GM21381 (cell line): Measurements from ENCODE around the gene IDE.

Experiments used
- ATAC-seq: cut with Tn5 transposase; IDR thresholded peaks from one replicate; pipeline ENCODE4 v1.9.1; 2021; ENCODE audit warnings: mild to moderate bottlenecking, moderate library complexity; ENCODE audit not compliant: unreplicated experiment

Gene IDE

DNA sequence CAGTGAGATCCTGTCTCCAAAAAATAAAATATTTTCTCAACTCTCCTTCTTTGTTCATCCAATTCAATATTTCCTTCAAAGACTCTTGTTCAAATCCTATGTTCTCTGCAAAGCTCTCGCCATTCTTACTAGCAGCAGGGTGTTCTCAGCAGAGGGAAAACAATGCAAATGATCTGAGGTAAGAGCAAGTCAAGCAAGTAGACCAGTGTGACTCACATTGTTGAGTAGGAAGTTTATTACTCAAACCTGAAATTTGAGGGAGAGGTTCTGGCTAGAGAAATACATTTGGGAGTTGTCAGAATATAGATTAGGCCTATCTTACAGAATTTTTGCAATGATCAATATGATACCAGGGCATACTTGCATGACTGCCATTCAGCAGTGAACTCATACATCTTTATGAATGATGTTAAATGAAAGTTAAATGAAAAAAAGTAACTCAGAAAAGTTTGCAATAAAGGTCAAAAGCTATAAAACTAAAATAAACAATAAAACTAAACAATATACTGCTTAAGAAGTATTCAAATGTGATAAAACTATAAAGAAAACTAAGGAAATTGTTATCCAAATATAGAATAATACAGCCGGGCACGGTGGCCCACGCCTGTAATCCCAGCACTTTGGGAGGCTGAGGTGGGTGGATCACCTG is 5.8 kb downstream of the IDE start:
- ATAC-seq, result peak; percentile 56

DNA sequence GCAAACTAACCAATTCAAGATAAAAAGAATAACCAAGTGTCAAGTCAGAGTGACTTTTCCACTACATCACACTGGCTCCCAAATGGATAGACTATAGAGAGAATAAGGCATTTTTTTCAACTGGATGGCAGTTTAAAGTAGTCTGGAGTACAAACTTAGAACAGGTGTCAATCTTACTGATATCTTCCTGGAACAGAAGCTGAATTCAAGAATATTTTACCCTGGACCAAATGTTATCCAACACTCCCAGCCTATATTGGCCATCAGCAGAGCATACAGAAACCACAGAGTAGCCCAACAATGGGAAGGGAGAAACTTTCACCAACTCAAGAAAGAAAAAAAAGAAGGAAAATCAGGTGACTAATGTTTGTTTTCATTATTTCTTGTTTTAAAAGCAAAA is 11.5 kb downstream of the IDE start:
- no peak for ATAC-seq

DNA sequence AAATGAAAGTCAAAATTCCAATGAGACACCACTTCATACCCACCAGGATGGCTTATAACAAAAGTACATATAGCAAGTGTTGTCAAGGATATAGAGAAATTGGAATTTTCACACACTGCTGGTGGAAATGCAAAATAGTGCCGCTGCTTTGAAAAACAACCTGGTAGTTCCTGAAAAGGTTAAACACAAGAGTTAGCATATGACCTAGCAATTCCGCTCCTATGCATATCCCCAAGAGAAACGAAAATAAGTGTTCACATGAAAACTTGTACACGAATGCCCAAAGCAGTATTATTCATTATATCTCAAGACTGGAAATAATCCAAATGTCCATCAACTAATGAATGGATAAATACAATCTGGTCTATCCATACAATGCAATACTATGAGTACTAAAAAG is 14.8 kb downstream of the IDE start:
- ATAC-seq, result no peak

DNA sequence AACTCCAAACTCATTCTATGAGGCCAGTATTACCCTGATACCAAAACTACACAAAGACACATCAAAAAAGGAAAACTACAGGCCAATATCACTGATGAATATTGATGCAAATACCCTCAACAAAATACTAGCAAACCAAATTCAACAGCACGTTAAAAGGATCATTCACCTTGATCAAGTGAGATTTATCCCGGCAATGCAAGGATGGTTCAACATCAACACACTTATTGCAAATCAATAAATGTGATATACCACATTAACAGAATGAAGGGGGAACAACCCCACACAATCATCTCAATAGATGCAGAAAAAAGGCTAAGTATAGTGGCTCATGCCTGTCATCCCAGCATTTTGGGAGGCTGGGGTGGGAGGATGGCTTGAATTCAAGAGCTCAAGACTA is 19.9 kb downstream of the IDE start:
- no peak for ATAC-seq

DNA sequence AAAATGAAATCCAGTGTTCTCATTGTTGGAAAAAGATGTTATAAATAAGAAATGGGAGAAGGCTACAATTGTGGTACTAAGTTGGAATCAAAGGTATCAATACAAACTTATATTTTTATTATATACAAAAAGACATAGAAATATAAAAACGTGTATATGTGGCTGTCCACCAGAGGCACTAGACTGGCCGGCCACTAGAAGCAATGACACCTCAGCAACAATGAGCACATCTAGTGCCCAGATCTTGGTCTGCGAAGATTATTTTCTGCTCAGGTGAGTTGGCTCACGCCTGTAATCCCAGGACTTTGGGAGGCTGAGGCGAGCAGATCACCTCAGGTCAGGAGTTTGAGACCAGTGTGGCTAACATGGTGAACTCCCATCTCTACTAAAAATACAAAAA is 21.6 kb downstream of the IDE start:
- ATAC-seq, result no peak

DNA sequence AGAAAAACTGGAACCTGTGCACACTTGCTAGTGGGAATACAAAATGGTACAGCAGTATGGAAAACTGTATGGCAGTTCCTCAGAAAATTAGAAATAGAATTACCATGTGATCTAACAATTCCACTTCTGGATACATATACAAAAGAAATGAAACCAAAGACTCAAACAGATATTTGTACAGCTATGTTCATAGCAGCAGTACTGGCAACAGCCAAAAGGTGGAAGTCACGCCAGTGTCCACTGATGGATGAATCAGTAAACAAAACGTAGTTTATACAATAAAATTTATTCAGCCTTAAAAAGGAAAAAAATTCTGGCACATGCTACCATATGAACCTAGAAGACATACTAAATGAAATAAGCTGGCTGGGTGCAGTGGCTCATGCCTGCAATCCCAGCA is 23.0 kb downstream of the IDE start:
- ATAC-seq, result no peak

DNA sequence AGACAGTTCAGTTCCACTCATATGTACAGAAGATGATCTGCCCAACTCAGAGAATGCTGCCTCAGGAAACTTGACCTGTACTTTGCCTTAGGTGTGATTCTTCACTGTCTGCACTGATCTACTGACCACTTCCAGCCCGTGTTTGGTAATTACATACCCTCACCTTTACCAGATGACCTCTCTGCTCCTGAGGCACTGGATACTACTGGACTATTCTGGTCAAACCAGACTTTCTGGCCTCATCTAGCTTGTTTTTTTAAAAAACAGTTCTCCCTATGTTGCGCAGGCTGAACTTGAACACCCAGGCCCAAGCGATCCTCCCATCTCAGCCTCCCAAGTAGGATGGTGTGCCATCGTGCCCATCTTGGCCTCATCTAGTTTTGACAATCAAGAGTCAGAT is 26.2 kb downstream of the IDE start:
- no peak for ATAC-seq

DNA sequence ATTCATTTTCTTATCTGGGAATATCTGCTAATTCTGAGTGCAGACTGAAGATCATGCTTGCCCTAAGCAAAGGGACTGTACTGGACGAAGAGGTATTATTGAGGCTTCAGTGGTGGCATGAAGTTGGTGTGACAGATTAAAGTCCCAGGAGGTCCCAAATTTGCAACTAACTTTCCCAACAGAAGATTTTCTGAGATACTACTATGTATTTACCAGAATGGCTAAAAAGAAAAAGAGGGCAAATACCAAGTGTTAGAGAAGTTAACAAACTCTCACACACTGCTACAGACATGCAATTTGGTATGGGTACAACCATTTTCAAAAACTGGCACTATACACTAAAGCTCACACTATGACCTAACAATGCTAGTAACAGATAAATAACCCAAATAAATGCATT is 28.3 kb downstream of the IDE start:
- ATAC-seq, result no peak

DNA sequence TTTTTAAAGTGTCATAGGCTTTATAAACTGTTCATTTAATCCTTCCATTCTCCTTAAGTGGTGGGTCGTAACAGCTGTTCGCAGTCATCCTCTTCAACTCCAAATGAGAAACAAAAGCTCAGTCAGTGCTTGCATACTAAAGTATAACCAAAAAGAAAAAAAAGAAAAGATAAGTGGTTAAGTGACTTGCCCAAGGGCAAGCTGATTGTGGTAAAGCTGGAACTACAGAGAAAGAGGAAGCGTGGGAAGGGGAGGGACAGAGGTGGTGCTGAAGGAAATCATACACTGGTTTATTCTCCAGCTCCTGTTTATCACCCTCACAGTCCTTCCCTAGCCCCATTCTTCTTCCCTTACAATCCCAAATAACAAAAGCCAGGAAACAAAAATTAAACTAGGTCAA is 29.6 kb downstream of the IDE start:
- ATAC-seq, result no peak

DNA sequence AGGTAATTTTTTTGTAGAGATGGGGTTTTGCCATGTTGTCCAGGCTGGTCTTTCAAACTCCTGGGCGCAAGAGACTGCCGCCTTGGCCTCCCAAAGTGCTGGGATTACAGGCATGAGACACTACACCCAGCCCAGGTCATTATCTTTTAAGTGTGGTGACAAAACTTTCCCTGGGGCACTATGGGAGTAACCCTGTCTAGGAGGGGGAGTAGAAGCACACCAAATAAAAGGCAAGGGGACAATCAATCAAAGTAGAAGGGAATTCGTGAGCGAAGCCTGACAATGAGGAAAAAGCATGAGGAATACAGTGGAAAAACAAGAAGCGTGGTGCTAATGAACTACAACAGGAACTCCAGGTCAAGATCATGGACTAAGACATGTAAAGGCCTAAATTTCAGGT is 31.4 kb downstream of the IDE start:
- ATAC-seq, result no peak

DNA sequence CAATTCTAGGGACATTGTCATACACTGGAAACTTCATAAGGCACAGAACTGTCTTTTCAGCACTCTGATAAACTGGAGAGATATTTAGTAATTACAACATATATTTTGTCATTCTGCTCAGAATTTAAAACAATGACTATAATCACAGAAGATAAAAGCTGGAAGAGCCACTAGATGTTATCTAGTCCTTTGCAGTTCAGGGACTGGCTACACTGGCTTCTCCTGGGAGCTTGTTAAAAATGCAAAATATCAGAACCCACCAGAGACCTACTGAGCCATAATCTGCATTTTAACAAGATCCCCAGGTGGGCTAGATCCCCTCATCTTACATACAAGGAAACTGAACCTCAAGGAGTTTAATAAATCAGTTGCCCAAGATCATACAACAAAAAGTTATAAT is 32.3 kb downstream of the IDE start:
- no peak for ATAC-seq

DNA sequence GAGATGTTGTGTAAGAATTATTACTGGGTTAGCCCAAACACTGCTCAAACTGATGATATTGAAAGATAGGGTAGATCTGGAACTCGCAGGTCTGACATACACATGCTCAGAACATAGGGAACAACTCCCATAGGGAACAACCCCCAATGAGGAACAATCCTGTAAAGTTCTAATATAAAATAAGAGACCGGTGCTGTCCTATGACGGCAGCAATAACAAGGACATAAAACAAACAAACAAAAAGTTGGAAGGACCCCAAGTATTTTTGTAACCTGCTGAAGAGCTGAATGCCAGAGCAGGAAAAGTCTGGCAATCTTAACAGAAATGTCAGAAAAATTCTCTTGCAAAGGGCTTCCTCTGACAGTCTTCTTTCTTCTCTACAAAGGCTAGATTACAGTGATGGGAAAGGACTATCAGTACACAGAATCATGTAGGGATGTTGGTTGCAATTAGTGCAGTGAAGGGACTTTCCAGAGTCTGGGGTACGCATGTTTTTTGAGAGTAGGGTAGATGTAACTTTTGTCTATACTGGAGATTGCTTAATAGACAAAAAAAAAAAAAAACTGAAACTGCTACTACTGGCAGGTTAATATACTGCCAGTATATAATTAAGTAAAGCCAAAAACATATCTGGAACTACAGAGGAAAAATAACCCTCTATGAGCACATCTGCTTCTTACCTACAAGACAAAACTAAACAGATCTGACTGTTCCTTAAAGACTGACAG is 35.5 kb downstream of the IDE start:
- no peak for ATAC-seq

DNA sequence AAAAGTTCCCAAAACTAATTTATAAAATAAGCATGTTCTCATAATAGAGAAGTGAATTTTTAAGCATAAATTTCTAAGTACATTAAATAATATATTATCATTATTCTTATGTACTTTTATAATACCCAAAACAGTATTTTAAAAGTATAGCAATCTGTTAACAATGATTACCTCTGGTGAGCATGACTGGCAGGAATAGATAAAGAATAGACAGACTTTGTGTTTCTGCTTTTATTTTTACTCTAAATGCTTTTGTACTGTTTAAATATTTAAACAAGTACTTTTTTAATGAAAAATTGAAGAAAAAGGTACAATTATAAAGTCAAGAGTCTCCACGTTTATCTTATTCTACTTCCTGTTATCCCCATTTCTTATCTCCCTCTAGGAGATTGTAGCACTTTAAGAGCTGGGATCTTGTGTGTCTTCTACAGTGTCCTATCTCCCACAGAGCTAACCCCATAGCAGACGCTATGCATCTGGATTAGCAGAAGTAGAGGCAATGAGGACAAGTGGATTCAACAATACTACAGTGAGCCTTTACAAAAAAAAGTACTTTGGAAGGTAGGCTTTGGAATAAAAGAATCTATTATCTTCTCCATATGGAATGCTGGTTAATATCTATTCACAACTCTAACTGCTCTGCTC is 42.9 kb downstream of the IDE start:
- ATAC-seq, result no peak

DNA sequence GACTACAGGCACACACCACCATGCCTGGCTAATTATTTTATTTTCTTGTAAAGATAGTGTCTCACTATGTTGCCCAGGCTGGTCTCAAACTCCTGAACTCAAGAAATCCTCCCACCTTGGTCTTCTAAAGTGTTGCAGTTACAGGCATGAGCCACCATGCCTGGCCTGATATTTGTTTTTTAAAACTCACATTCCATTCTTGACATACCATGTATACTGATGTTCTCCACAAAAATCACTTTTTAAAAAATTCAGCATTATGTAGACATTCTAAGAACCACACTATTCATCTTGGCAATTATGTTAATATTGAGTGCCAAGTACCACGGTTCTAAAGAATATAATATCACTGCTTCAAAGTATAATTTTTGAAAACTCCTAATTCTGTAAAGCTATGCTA is 43.5 kb downstream of the IDE start:
- no peak for ATAC-seq

DNA sequence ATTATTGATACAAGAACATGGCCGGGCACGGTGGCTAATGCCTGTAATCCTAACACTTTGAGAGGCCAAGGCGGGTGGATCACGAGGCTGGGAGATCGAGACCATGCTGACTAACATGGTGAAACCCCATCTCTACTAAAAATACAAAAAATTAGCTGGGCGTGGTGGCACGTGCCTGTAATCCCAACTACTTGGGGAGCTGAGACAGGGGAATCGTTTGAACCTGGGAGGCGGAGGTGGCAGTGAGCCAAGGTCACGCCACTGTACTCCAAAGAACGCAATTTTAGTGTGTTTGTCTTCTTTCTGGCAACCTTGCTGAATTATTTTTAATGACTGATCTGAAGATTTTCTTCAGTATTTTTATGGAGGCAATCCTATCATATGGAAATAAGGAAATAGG is 46.2 kb downstream of the IDE start:
- ATAC-seq, result no peak

DNA sequence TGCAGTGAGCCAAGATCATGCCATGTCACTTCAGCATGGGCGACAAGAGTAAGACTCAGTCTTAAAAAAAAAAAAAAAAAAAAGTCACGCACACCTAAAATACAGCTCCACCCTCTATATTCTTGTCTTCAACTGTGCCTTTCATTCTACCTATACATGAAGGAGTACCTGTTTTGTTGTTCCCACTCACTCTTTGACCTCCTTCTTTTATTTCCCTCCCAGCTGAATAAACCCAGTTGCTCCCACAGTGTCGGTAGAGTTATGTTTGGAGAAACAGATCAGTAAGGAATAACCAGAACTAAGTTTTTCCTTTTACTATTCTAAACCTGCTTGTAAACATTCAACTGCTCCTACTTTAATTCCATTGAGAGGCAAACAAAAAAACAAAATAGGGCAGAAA is 50.3 kb downstream of the IDE start:
- ATAC-seq, result no peak

DNA sequence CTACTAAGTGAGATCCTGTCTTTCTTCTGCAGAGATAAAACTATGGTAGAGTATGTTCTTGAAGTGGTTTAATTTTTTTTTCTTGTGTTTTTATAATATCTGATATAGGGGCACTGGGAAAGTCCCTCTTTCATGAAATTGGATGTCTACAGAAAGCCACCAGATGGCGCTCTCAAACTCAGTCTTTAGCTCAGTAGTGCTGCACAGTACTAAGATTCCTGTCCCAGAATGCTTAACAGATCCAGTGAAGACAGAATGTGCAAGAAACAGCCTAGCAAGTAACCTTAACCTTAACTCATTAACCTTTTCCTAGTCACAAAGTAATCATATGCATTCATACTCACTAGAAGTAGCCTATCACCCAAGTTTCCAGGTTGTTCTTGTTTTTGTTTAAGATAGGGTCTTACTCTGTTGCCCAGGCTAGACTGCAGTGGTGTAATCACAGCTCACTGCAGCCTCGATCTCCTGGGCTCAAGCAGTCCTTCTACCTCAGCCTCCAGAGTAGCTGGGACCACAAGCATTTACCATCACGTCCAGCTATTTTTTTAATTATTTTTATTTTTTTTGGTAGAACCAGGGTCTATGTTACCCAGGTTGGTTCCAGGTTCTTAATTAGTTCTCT is 56.7 kb downstream of the IDE start:
- no peak for ATAC-seq

DNA sequence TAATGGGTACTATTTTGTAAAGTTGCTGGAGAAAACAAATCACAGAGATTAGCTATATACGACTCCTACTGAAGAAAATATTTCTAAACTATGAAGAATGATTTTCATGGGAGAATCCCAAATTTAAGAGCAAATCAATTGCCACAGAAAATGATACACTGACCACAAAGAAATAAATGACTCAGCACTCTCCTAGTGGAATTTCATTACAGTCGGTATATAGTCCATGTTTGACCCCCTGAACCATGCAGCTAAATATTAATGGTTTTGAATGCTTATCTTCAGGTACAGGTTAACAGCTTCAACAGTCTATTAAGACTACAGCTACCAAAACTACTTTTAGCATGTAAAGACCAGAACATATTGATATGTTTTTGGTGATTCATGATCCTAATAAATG is 65.0 kb downstream of the IDE start:
- ATAC-seq, result no peak

DNA sequence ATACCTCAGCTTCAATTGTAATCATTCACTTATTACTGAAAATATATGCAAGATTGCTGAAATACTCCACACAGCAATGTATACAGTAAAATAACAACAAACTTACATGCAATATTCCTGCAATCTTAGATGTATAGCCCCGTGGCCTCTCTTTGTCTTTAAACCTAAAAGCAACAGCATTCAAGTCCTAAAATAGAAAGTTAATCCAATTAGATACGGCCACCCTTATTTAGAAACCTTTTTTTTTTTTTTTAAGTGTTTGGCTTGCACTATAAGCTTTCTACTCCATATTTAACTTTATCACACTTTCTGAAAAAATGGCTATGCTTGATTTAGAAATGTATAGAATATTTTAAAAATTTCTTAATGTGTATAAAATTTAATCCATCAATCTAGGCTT is 67.6 kb downstream of the IDE start:
- no peak for ATAC-seq

DNA sequence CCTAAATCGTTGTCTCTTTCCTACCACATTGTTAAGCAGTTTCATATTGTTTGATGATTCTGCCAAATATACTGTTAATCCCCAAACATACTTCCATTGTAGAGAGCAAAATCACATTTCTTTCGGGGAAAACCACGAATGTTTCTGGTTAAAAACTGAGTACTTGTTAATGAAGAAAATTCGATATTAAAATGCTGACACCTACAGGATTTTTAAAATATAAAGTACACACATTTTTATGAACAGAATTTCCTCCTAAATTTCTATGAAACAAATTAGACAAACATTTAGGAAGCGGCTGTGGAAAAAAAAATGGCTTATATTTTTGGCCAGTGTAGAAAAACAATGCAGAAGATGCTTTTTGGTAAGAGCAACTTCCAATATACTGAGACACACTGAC is 68.8 kb downstream of the IDE start:
- no peak for ATAC-seq

DNA sequence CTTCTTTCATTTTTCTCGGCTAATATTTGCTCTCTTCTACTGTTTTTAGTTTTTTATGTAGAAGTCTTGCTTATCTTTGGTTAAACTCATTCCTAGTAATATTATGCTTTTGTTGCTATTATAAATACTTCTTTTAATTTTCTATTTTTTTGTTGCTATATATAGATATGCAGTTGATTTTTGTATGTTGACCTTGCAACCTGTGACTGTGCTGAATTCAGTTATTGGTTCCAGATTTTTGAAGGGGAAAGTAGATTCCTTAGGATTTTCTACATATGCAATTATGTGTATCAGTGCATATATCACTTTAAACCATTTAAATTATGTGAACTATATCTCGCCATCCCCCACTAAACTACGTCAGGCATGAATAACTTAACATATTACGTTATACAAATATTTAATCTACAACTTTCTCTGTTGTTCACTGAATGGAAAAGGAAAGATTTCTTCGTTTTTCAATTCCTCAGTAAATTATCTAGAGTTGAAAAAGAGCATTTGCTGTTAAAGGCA is 71.5 kb downstream of the IDE start:
- ATAC-seq, result no peak

DNA sequence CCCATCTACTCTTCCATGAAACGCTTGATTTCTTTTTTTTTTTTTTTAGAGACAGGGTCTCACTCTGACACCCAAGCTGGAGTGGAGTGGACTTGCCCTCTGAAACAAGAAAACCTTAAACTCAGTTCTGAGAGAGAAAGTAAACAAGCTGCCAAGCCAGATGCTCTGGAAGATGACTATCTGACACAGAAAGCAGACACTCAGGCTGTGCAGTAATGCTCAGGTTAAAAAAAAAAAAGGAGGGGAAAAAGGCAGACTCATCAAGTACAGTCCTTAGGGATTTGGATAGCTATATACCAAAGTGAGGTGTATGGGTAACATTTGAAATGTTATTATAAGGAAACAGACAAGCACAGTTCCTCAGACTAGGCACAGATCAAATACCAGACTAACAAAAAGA is 80.5 kb downstream of the IDE start:
- ATAC-seq, result no peak
